OCI-LY7 (cell line): Measurements from ENCODE around the gene UBE2L3. TPM values are rescaled to one million over a fixed set of nuclear protein-coding genes. Genes with fewer than 3 reads are reported as not detected.

ENCODE experiments used
- microRNA-seq: library from miRNA; unstranded; fragments of <30 nt; microRNA quantifications from one replicate; pipeline ENCODE4 v1.2.0, GENCODE V29; 2022; ENCODE audit warnings: borderline replicate concordance
- small RNA-seq: library from RNA; depleted of rRNA; stranded (forward); fragments of <200 nt; gene quantifications from one replicate; pipeline ENCODE3, GENCODE V24; 2014
- total RNA-seq, 2 experiments: library from RNA; depleted of rRNA in 1 of 2; stranded (reverse); fragments of >200 nt in 1 of 2; shearing (Covaris generic) in 1 of 2; gene quantifications; 2 replicates each; pipeline ENCODE4 v1.2.3, GENCODE V29; 2014 to 2022

Gene UBE2L3
- total RNA-seq, 2 experiments from 2014 or later: 63.8 to 67.1 TPM

Small RNA genes within 50 kb of the gene (microRNA-seq; reads per million reads assigned to microRNA genes)
- gene MIR130B (9,039 reads per million, percentile 93 among the genes with 10 or more reads in this experiment), gene MIR301B (6.8 reads per million)

Small RNA genes within 50 kb of the gene (small RNA-seq; reads per million reads assigned to genes)
- gene MIR301B (0.47 reads per million), gene RF00492 (not detected), gene RN7SKP221 (not detected)

Other genes with a start within 250 kb of the UBE2L3 start
- gene RIMBP3B, start 184.0 kb upstream of the UBE2L3 start, total RNA-seq (2014; rRNA removed; shearing (Covaris generic)): 2.4 and 3.4 TPM in 2 replicates
- gene RIMBP3B, start 184.0 kb upstream of the UBE2L3 start, total RNA-seq (2022): 1.1 and 1.5 TPM in 2 replicates
- gene HIC2, start 150.3 kb upstream of the UBE2L3 start, total RNA-seq (2014; rRNA removed; shearing (Covaris generic)): 11.3 TPM in 2 replicates
- 9.2 and 9.8 TPM in 2 replicates for gene HIC2, start 150.3 kb upstream of the UBE2L3 start, total RNA-seq (2022)
- 0.82 and 1.2 TPM in 2 replicates for gene TMEM191C, start 100.3 kb upstream of the UBE2L3 start, total RNA-seq (2014; rRNA removed; shearing (Covaris generic))
- 2.2 and 3.2 TPM in 2 replicates for gene TMEM191C, start 100.3 kb upstream of the UBE2L3 start, total RNA-seq (2022)
- 0.15 and 0.69 TPM in 2 replicates for gene RIMBP3C, start 16.3 kb upstream of the UBE2L3 start, total RNA-seq (2014; rRNA removed; shearing (Covaris generic))
- 1.1 and 2.0 TPM in 2 replicates for gene RIMBP3C, start 16.3 kb upstream of the UBE2L3 start, total RNA-seq (2022)
- 75.6 and 81.1 TPM in 2 replicates for gene YDJC, start 62.3 kb downstream of the UBE2L3 start, total RNA-seq (2014; rRNA removed; shearing (Covaris generic))
- gene YDJC, start 62.3 kb downstream of the UBE2L3 start, total RNA-seq (2022): 59.0 and 59.3 TPM in 2 replicates
- gene CCDC116, start 65.0 kb downstream of the UBE2L3 start, total RNA-seq (2014; rRNA removed; shearing (Covaris generic)): 1.5 and 1.7 TPM in 2 replicates
- 3.1 and 3.5 TPM in 2 replicates for gene CCDC116, start 65.0 kb downstream of the UBE2L3 start, total RNA-seq (2022)
- gene SDF2L1, start 74.6 kb downstream of the UBE2L3 start, total RNA-seq (2014; rRNA removed; shearing (Covaris generic)): 66.8 and 89.1 TPM in 2 replicates
- gene SDF2L1, start 74.6 kb downstream of the UBE2L3 start, total RNA-seq (2022): 39.6 and 60.5 TPM in 2 replicates
- 58.5 and 59.9 TPM in 2 replicates for gene PPIL2, start 98.3 kb downstream of the UBE2L3 start, total RNA-seq (2014; rRNA removed; shearing (Covaris generic))
- gene PPIL2, start 98.3 kb downstream of the UBE2L3 start, total RNA-seq (2022): 86.3 and 92.7 TPM in 2 replicates
- gene YPEL1, start 168.1 kb downstream of the UBE2L3 start, total RNA-seq (2014; rRNA removed; shearing (Covaris generic)): 15.1 and 18.8 TPM in 2 replicates
- gene YPEL1, start 168.1 kb downstream of the UBE2L3 start, total RNA-seq (2022): 18.2 and 24.8 TPM in 2 replicates